HG03025 (cell line): ENCODE results near the gene UBE2QL1.

Experiments
- ATAC-seq: cut with Tn5 transposase; IDR thresholded peaks from one replicate; pipeline ENCODE4 v1.9.1; 2021; ENCODE audit warnings: mild to moderate bottlenecking, moderate library complexity; ENCODE audit not compliant: unreplicated experiment, low FRiP score

UBE2QL1 gene

DNA sequence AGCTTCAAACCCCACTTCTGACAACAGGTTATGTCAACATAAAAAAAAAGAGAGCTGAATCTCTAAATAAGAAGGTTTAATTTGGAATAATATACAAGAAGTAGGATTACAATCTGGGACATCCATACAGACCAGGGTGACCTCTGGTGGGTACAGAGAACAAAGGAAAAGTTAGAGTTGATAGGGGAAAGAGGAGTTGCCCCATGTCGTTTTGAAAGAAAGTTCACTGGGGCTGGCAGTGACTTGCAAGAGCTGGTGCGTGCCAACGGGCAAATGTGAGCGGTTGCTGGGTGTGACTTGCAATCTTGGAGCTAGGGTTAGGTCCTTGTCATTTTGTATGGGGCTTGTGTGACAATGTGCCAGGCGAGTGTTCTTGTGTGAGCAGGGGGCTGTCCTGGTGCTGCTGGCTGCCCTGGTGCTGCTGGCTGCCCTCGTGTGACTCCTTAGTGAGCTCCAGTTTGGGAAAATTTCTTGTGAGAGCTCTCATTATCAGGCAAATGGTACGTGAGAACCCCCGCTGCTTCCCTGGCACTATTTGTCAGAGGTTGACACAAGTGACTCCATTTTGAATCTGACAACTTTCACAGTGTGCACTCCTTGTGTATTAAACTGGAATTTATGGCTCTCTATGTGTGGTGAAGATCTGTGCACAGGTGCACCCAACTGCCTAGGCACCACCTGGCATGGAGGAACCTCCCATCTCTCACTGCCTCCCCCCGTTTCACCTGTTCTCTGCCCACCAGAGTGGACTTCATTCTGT is 69.8 kb downstream of the UBE2QL1 start:
- no peak for ATAC-seq

DNA sequence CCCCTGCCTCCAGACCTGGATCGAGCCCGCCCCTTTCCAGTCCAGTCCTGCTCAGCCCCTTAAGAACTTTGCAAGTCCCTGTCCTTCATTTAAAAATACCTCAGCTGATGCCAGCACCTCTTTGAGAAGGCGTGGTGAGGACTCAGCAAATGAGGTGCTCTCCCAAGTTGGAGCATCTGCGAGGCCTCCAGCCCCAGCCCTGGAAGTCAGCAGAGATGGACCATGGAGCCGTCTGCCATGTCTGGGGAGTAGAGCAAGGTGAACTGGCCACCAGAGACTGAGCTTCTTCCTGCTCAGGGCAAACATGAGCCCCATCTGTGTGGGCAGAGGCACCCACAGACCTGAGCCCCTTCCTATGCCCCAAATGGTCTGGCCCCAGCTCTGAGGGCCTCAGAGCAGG is 71.5 kb downstream of the UBE2QL1 start:
- ATAC-seq: no peak

DNA sequence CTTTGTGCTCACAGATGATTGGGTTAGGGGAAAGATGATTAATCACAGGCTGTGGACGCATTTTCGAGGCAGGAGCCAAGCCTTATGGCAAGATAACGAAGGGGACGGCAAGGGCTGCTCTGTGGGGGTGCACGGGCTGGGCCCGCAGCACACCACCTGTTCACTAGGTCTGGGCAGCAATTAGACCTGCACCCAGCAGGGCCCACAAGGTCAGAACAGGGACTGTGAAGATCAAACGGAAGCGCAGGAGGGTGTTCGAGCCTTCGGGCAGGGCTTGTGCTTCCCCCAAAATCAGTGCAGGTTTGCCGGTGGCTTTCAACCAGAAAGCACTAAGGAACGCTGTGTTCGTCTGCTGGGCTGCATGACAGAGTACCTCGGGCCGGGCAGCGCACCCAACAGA is 73.7 kb downstream of the UBE2QL1 start:
- ATAC-seq: no peak

DNA sequence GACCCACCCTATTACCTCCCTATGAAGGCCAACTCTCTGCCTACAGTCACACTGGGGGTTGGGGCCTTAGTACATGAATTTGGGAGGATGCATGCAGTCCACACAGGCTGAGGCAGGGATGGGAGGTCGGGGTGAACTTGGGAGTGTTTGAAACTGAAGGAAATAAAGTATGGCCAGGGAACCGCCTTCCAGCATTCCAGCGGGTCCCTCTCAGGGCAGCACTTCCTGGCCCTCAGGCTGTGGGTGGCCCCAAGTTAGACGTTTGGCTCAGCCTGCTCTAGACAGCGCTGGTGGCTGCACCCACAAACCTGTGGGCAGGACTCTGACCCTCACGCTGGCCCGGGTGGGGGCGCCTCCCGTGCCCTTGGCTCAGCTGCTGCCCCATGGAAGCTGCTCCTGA is 74.3 kb downstream of the UBE2QL1 start:
- no peak for ATAC-seq

DNA sequence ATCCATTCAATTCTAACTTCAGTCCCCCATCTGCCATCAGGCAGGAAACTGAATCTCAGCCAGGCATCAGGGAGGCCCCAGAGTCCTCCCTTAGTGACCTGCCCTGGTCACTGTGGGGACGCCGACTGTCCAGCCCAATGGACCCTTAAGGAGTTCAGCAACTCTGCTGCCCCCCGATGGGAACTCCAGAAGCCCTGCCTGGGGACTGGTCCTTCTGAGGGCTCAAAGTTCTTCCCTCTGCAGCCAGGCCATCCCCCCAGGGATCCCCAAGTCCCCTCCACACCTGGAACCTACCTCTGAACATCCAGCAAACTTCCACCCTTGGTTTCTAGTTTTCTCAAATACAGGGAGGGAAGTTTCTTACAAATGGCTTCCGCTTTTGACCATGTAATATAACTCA is 76.8 kb downstream of the UBE2QL1 start:
- no peak for ATAC-seq

DNA sequence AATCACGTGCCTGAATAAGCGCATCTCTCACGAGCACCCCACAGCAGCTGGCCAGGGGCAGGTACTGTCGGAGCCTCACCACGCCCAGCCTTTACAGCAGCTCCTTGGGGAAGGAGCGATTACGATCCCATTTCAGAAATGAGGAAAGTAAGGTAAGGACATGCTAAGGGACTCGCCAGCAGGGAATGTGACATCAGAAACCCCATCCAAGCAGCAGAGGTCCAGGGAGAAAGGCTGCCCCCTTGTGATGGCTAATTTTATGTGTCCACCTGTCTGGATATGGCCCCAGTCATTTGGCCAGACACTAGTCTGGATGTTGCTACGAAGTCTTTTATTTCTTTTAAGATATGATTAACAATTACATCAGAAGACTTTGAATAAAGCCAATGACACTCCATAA is 77.3 kb downstream of the UBE2QL1 start:
- no peak for ATAC-seq

DNA sequence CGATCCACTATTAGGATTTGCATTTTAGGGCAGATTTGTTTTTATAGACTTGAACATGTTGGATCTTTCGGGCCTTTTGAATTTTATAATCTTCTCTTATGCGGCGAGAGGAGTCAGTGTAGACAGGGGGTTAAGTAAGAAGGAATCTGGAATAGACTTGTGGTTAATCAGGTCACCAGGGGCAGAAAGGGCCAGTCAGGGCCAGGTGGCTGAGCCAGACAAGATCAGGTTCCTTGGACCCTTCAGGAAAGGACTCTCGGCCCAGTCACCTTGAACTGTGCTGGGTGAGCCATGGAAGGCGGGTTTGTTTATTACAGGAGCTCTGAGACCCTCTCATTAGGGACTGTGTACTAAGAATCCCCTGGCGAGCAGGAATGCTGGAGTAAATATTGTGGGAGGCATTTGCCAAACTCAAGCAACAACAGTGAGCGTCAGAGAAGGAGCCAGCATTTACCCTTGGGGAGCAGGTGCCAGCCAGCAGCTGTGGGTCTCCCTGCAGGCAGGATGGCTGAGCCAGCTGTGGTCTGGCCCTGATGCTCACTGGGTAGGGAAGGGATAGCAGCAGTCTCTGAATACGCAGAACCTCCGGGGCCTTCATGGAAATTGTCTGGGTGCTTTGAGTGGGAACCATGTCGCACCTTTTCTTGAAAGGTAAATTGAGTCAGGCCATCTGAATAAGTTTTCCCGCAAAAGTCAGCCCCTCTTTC is 79.2 kb downstream of the UBE2QL1 start:
- no peak for ATAC-seq

DNA sequence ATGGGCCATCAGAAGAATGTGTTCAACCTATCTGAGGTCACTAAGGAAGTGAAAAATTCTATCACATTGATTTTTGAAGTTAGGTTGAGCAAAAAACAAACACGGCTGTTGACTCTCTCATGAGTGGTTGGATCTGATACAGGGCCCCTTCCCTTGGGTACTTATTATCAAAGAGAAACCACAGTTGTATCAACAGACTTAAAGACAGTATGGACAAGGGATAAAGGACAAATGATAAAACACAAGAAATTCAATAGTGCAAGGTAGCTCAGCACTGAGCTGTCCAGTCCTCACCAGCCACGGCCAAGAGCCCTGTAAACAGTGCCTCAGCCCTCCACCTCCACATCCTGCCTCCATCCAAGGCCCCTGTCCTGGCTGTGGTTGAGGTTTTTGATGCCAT is 86.9 kb downstream of the UBE2QL1 start:
- no peak for ATAC-seq

DNA sequence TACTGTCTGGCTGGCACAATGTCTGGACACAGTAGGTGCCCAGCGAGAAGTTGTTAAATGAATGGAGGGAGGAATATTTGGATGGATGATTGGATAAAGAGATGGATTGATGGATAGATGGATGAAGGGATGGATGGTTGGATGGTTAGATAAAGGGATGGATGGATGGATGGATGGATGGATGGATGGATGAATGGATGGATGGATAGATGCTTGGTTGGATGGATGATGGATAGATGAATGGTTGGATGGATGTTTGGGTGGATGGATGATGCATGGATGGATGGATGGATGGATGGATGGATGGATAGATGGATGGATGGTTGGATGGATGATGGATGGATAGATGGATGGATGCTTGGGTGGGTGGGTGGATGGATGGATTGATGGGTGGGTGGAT is 90.4 kb downstream of the UBE2QL1 start:
- ATAC-seq: no peak

DNA sequence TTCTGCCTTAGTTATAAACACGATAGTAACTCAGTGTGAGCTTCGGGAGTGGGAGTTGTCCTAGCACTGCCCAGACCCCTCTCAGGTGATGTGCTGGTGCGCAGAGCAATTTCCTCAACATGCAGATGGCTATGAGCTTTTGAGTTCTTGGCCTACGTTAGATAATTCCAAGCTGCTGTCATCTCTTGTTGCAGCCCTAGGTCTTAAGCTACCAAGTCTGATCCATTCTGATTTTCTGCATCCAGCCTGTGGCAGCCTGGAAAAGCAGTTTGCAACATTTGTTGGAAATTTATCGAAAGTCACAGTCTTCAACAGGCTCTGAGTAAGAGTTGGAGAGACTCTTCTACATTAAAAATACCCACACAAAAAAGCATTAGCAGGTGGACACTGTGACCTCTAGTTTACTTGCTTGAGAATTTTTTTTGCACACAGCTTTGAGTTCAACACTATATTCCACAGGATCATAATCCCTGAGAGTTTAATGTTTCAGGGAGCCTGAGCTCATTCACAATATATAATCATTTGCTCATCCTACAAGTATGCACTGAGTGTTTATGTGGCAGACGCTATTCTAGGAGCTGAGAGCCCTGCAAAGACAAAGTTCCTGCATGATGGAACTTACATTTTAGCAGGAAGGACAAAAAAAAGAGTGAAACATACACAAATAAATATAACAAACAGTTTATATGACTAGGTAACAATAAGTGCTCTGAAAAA is 91.6 kb downstream of the UBE2QL1 start:
- no peak for ATAC-seq

DNA sequence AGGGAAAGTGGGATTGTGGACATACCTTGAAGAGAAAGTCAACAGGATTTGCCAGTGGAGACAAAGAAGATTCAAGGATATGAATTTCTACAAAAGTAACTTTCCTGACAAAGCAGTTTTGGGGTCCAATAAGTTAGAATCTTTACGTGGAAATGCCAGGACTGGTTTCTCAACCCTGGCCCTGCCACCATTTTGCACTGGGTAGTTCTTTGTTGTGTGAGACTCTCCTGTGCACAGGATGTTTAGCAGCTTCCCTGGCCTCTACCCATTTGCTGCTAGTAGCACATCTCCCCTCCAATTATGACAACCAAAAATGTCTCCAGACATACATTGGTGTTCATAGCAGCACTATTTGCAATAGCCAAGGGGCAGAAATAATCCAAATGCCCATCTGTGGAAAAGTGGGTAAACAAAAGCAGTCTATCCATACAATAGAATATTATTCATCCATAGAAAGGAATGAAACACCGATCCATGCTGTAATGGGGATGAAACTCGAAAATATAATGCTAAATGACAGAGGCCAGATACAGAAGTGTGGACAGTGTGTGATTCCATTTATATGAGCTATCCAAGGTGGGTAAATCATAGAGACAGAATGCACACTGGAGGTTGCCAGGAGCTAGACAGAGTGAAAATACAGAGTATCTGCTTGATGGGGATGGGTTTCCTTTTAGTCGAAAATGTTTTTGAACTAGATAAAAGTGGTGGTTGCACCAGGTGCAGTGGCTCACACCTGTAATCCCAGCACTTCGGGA is 92.8 kb downstream of the UBE2QL1 start:
- no peak for ATAC-seq

DNA sequence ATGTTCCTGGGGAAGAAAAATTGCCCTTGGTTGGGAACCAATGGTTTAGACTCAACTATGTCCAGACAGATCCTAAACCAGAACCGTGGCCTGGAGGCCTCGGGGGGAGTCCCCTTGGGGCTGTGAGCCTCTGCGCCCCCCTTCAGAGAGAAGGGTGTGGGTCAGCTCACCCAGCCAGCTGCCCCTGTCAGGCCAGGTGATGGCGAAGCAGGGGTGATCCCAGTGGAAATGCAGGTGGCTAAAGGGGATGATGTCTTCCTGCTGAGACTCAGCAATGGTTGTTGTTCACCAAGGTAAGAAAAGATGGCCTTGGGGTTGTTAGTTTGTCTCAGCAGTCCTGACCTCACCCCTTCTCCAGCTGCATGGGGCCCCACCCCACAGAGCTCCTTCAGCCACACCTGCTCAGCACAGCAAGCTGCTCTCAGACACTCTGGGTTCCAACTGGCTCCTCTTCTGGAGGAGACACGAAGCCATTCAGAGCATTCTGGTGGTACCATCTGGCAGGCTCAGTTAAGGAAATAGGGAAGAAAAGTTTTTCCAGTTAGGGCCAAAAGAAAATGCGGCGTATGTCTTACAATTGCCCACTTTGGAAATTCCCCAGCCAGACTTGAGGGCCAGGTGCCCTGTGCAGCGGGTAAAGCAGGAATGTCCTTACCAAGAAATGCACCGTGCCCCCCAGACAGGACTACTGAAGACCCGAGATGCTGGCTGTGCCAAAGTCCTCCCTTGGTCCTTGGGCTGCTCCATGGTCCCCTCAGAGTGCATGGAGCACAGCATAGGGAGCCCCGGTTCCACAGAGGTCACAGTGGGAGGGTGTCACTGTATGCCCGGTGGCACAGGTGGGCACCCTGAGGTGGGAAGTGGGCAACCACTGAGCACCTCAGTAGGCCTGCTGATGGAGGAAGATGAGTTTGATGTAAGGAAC is 94.0 kb downstream of the UBE2QL1 start:
- ATAC-seq: no peak

DNA sequence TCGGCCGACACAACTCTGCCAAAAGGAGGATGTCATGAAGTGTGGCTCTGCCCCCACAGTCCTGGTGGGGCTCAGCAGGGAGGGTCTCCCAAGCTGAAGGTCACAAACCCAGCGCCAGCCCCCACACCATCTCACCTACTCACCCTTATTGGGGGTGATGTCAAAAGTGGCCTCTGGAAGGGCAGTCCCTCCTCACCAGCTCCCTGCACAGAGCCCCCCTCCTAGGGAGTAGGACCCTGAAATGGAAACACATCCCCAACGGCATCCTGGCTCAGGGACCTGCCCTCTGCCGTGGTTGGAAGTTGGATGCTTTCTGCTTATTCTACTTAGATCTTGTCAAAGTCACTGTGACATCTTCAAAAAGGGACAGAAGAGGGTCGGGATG is 94.7 kb downstream of the UBE2QL1 start:
- ATAC-seq: no peak

DNA sequence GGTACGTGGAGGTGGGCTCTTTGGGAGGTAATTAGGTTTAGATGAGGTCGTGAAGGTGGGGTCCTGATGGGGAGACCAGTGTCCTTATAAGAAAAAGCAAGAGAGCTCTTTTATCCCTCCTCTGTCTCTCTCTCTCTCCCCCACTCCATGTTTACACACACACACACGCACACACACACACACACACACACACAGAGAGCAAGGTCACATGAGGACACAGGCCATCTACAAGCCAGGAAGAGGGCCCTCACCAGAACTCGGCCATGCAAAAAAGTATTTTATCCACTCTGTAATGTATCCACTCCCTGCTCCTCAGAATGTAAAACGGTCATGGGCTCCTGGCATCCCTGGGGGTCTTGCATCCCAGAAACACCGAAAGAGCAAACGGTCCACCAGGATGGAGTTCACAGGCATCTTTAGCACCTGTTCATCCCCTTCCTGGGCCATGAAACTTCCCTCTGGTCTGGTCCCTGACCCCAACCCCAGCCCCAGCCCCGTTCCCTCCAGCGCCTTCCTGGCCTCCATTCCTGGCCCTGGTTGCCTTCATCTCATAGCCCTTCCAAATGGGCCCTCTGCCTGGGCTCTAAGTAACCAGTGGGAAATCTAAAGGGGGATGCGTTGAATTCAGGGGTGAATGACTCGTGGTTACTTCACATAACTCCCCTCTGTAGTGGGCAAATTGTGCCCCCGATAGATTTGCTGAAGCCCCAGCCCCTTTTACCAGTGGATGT is 95.3 kb downstream of the UBE2QL1 start:
- no peak for ATAC-seq
